Osteoblast (primary cell): Measurements from ENCODE around the gene GPR17. TPM values are rescaled to one million over a fixed set of nuclear protein-coding genes. Genes with fewer than 3 reads are reported as not detected.

ENCODE experiments used
- DNase-seq: peaks from one replicate; pipeline ENCODE4 v3.0.0; 2011; ENCODE audit warnings: low spot score, mixed read lengths; ENCODE audit not compliant: insufficient read length; ENCODE audit errors: missing footprints
- H2AFZ ChIP-seq: 2 replicates; pipeline ENCODE4 v1.6.0; 2011; ENCODE audit warnings: mild to moderate bottlenecking, low read length
- H3K27ac ChIP-seq: 2 replicates; pipeline ENCODE4 v1.5.1; 2011; ENCODE audit warnings: mild to moderate bottlenecking, low read depth, low read length, moderate library complexity
- H3K27me3 ChIP-seq: 2 replicates; pipeline ENCODE4 v1.6.0; 2012; ENCODE audit warnings: mild to moderate bottlenecking, control low read depth, inconsistent platforms, low read length, moderate library complexity; ENCODE audit not compliant: insufficient read depth
- H3K36me3 ChIP-seq: 2 replicates; pipeline ENCODE4 v1.5.1; 2011; ENCODE audit warnings: mild to moderate bottlenecking, low read length, control low read depth, moderate library complexity; ENCODE audit not compliant: insufficient read depth
- H3K4me1 ChIP-seq: 2 replicates; pipeline ENCODE4 v1.5.1; 2011; ENCODE audit warnings: mild to moderate bottlenecking, low read length, control low read depth, moderate library complexity; ENCODE audit not compliant: insufficient read depth
- H3K4me2 ChIP-seq: 2 replicates; pipeline ENCODE4 v1.6.0; 2011; ENCODE audit warnings: mild to moderate bottlenecking, low read length; ENCODE audit not compliant: insufficient read depth
- H3K4me3 ChIP-seq: fragments of 200-600 bp; sonication (generic); 3 replicates; pipeline ENCODE4 v1.5.1; 2012; ENCODE audit warnings: mild to moderate bottlenecking, low read length, inconsistent platforms; ENCODE audit not compliant: insufficient read depth
- H3K79me2 ChIP-seq: 2 replicates; pipeline ENCODE4 v1.6.0; 2012; ENCODE audit warnings: mild to moderate bottlenecking, low read length, control low read depth, inconsistent platforms; ENCODE audit not compliant: insufficient read depth
- H3K9me3 ChIP-seq: 2 replicates; pipeline ENCODE4 v1.5.1; 2011; ENCODE audit warnings: low read depth, low read length, control low read depth
- H4K20me1 ChIP-seq: 2 replicates; pipeline ENCODE4 v1.6.0; 2012; ENCODE audit warnings: mild to moderate bottlenecking, low read length, control low read depth; ENCODE audit not compliant: insufficient read depth
- total RNA-seq: library from RNA; depleted of rRNA; stranded (reverse); fragments of >200 nt; gene quantifications from 2 replicates; pipeline ENCODE4 v1.2.3, GENCODE V29; 2012
- TF ChIP-seq, protein P1 (sequence below): IDR thresholded peaks from 2 replicates; pipeline ENCODE4 v1.5.1; 2011; ENCODE audit warnings: mild to moderate bottlenecking, low read depth, low read length, moderate library complexity; ENCODE audit errors: extremely low read depth

Gene GPR17
- total RNA-seq, 1 donor = not detected

DNA sequence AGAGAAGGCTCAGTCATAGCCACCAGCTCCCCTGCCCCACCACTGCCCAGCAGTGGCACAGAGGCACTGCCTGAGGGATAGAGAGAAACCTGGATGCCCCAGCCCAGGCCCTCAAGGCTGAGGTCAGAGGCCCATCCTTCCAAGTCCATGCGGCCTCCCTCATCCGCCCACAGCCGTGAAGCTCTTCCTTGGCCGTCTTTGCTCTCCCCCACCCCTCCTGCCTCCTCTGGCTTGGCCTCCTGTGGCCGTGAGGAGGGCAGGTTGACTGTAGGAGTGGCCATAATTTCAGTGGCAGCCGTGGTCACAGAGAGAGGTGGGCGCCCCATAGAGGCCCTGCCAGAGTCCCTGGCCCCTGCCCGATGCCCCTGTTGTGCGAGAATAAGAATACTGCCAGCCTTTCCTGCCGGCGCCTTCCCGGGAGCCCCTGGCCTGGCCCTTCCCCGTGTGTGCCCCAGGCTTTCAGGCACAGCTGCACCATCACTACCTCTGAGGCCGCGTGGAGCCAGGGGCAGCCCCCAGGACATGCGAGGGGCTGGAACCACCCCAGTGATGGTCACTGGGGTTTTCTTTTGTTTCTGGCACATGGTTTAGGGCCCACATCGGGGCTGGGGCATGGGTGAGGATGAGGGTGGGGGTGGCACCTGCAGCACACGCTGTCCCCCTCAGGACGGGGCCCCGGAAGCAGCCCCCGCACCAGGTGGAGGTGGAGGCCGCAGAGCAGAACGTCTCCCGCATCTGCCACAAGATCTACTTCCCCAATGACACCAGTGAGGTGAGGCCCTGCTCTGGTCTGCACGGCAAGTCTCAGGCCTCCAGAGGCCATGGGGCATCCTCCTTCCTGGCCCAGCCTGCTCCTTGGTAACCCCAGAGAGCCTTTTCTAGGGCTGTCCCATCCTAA is 13.1 kb upstream of the GPR17 start:
- Histone ChIP-seq H3K79me2 (no peaks in the 10 kb centered on the region), H3K27ac (no peak overlapping the region), H2AFZ (no peak overlapping the region), H3K4me3 (no peak overlapping the region), H3K36me3 (no peaks in the 10 kb centered on the region), H3K27me3 (no peaks in the 10 kb centered on the region), H3K4me2 (no peak overlapping the region), H4K20me1 (no peaks in the 10 kb centered on the region), H3K9me3 (no peaks in the 10 kb centered on the region), H3K4me1 (peaks cover 8% of the 10 kb centered on the region)
- TF ChIP-seq, protein P1, sequence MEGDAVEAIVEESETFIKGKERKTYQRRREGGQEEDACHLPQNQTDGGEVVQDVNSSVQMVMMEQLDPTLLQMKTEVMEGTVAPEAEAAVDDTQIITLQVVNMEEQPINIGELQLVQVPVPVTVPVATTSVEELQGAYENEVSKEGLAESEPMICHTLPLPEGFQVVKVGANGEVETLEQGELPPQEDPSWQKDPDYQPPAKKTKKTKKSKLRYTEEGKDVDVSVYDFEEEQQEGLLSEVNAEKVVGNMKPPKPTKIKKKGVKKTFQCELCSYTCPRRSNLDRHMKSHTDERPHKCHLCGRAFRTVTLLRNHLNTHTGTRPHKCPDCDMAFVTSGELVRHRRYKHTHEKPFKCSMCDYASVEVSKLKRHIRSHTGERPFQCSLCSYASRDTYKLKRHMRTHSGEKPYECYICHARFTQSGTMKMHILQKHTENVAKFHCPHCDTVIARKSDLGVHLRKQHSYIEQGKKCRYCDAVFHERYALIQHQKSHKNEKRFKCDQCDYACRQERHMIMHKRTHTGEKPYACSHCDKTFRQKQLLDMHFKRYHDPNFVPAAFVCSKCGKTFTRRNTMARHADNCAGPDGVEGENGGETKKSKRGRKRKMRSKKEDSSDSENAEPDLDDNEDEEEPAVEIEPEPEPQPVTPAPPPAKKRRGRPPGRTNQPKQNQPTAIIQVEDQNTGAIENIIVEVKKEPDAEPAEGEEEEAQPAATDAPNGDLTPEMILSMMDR = no peak
- peak; percentile 88 for DNase-seq

DNA sequence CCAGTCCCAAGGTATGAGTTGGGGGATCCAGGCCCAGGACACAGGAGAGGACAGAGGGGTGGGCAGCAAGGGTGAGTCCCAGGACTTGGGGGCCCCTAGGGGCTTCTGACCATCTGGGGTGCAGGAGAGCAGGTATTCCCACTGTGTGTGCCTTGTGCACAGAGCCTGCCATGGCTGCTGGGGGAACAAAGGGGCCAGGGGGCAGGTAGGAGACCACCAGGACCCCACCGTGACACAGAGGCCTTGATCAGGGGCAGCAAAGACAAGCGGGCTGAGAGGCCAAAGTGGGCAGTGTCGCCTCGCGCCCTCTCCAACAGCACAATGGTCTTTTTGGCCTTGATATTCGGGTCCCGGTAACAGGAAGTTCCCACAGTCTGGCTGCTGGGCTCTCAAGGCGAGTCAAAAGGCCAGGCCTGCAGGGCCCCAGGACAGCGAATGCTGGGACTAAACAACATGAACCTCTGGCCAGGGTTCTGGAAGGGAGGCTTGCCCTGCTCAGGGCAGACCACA is 12.3 kb upstream of the GPR17 start:
- no peaks in the 10 kb centered on the region for H3K9me3 ChIP-seq
- no peak for DNase-seq
- H3K4me1 ChIP-seq = peaks cover 11% of the 10 kb centered on the region
- TF ChIP-seq, protein P1 = no peak
- no peaks in the 10 kb centered on the region for H3K27me3 ChIP-seq
- H3K79me2 ChIP-seq = no peaks in the 10 kb centered on the region
- H3K4me3 ChIP-seq = no peak overlapping the region
- H3K36me3 ChIP-seq = no peaks in the 10 kb centered on the region
- no peak overlapping the region for H2AFZ ChIP-seq
- no peak overlapping the region for H3K27ac ChIP-seq
- H4K20me1 ChIP-seq = no peaks in the 10 kb centered on the region
- no peak overlapping the region for H3K4me2 ChIP-seq

DNA sequence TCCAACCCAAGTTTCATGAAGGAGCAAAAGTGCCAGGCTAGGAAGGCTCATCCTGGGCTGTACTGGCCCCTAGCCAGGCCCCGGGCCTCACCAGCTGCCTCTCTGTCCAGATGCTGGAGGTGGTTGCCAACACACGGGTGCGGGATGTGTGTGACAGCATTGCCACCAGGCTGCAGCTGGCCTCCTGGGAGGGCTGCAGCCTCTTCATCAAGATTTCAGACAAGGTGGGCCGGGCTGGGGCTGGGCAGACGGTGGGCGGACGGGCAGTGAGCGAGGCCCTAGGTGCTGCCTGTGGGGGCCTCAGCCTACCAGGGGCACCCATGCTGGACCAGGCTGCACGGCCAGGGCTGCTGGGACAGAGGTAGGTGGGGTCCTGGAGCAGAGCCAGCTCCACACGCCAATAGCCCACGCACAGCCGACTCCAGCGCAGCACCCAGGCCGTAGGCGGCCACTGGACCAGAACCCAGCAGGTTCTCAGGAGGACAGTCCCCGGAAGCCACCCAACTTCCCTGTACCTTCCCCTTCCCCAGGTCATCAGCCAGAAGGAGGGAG is 11.8 kb upstream of the GPR17 start:
- no peaks in the 10 kb centered on the region for H3K36me3 ChIP-seq
- peak; percentile 76 for DNase-seq
- TF ChIP-seq, protein P1 = no peak
- no peak overlapping the region for H3K27ac ChIP-seq
- H3K27me3 ChIP-seq = no peaks in the 10 kb centered on the region
- no peaks in the 10 kb centered on the region for H3K9me3 ChIP-seq
- no peaks in the 10 kb centered on the region for H3K79me2 ChIP-seq
- H2AFZ ChIP-seq = no peak overlapping the region
- no peak overlapping the region for H3K4me2 ChIP-seq
- no peak overlapping the region for H3K4me3 ChIP-seq
- peaks cover 11% of the 10 kb centered on the region for H3K4me1 ChIP-seq
- H4K20me1 ChIP-seq = no peaks in the 10 kb centered on the region
